Measurements from ENCODE around the gene RPL19. TPM values are rescaled to one million over a fixed set of nuclear protein-coding genes. Genes with fewer than 3 reads are reported as not detected.
"Not testable (repeated sequence)": the region's sequence is repeated elsewhere in the genome, so short reads cannot be mapped to it uniquely, and the experiment has no call there.

RPL19 gene
- total and polyA plus RNA-seq, 2 experiments from 2014 or later, result 903 to 1,500 TPM

- H3K79me2 ChIP-seq (ENCODE audit: insufficient read depth), result no peaks in the 10 kb centered on the region
- no peaks in the 10 kb centered on the region for H3F3A ChIP-seq (ENCODE audit: insufficient read depth)
- H3K9me2 ChIP-seq (ENCODE audit: insufficient read depth), result no peaks in the 10 kb centered on the region
- H3K27ac ChIP-seq, result no peak within 1 kb of the TSS
- H2AFZ ChIP-seq, result peak within 1 kb of the TSS; percentile 86
- in situ Hi-C loops (cut with MboI), result no loop called here
- no peaks in the 10 kb centered on the region for H3K36me3 ChIP-seq (ENCODE audit: low read depth)
- H3K27me3 ChIP-seq (replicated peaks; ENCODE audit: insufficient read depth), result no peaks in the 10 kb centered on the region; the same call in 1 of the 2 replicates
- no peak for TF ChIP-seq EZH2phosphoT487 (IDR thresholded peaks at IDR 0.05; ENCODE audit: insufficient read depth, low read depth)
- TF ChIP-seq EZH2 (IDR thresholded peaks at IDR 0.05; ENCODE audit: insufficient read depth, poor library complexity, severe bottlenecking), result no peak
- peak within 1 kb of the TSS; percentile 88 for H3K4me2 ChIP-seq (ENCODE audit: unreplicated experiment)
- H3K9me3 ChIP-seq (ENCODE audit: low read depth), result no peaks in the 10 kb centered on the region
- DNase-seq, result no peak
- 0 out of 2 replicates have a peak, but pooled peaks cover 4% of the 10 kb centered on the region for H3K4me1 ChIP-seq (ENCODE audit: insufficient read depth)
- H4K20me1 ChIP-seq (ENCODE audit: insufficient read depth), result no peaks in the 10 kb centered on the region
- WGBS, 2 experiments (ENCODE audit: low coverage in 1 of 2, low lambda C conversion rate in 2 of 2, missing lambda C conversion rate in 2 of 2), result 68 to 70% methylated on average over 17 of the region's 17 CpGs
- peak within 1 kb of the TSS; percentile 63 for H3K4me3 ChIP-seq
- H3K9ac ChIP-seq, result peak within 1 kb of the TSS; percentile 42
Observed at GRCh38 chr17:39165841-39166349, 34.2 kb upstream of the RPL19 start, which contains the start of gene ARL5C. TSS of gene ARL5C (minus strand) at chr17:39166161. CDS start at chr17:39165760, 401 bp downstream.

- WGBS, 2 experiments (ENCODE audit: low coverage in 1 of 2, low lambda C conversion rate in 2 of 2, missing lambda C conversion rate in 2 of 2), result 76 to 77% methylated on average over 7 of the region's 7 CpGs
- TF ChIP-seq EZH2 (IDR thresholded peaks at IDR 0.05; ENCODE audit: insufficient read depth, poor library complexity, severe bottlenecking) (no peak), EZH2phosphoT487 (IDR thresholded peaks at IDR 0.05; ENCODE audit: insufficient read depth, low read depth) (no peak)
- Histone ChIP-seq H3K79me2 (ENCODE audit: insufficient read depth) (no peaks in the 10 kb centered on the region), H3K4me1 (ENCODE audit: insufficient read depth) (0 out of 2 replicates have a peak, but pooled peaks cover 4% of the 10 kb centered on the region), H3K4me2 (ENCODE audit: unreplicated experiment) (no peak overlapping the region), H4K20me1 (ENCODE audit: insufficient read depth) (no peaks in the 10 kb centered on the region), H3K9me3 (ENCODE audit: low read depth) (no peaks in the 10 kb centered on the region), H3K9ac (no peak overlapping the region), H3K4me3 (no peak overlapping the region), H2AFZ (no peak overlapping the region), H3K36me3 (ENCODE audit: low read depth) (no peaks in the 10 kb centered on the region), H3K9me2 (ENCODE audit: insufficient read depth) (no peaks in the 10 kb centered on the region), H3K27me3 (replicated peaks; ENCODE audit: insufficient read depth) (no peaks in the 10 kb centered on the region; the same call in 1 of the 2 replicates), H3K27ac (no peak overlapping the region), H3F3A (ENCODE audit: insufficient read depth) (no peaks in the 10 kb centered on the region)
- in situ Hi-C loops (cut with MboI), result no loop called here
- no peak for DNase-seq
Observed at GRCh38 chr17:39166437-39167335, 33.4 kb upstream of the RPL19 start.

- Histone ChIP-seq H3K9me2 (ENCODE audit: insufficient read depth) (no peaks in the 10 kb centered on the region), H3K79me2 (ENCODE audit: insufficient read depth) (no peaks in the 10 kb centered on the region), H2AFZ (no peak overlapping the region), H3K9me3 (ENCODE audit: low read depth) (no peaks in the 10 kb centered on the region), H3K36me3 (ENCODE audit: low read depth) (no peaks in the 10 kb centered on the region), H3K4me2 (ENCODE audit: unreplicated experiment) (no peak overlapping the region), H4K20me1 (ENCODE audit: insufficient read depth) (no peaks in the 10 kb centered on the region), H3F3A (ENCODE audit: insufficient read depth) (no peaks in the 10 kb centered on the region), H3K9ac (no peak overlapping the region), H3K4me3 (no peak overlapping the region), H3K27ac (no peak overlapping the region), H3K27me3 (replicated peaks; ENCODE audit: insufficient read depth) (no peaks in the 10 kb centered on the region; the same call in 1 of the 2 replicates), H3K4me1 (ENCODE audit: insufficient read depth) (0 out of 2 replicates have a peak, but pooled peaks cover 4% of the 10 kb centered on the region)
- in situ Hi-C loops (cut with MboI), result no loop called here
- DNase-seq, result no peak
- WGBS, 2 experiments (ENCODE audit: low coverage in 1 of 2, low lambda C conversion rate in 2 of 2, missing lambda C conversion rate in 2 of 2), result 3 to 5% methylated on average over 2 of the region's 2 CpGs
- TF ChIP-seq EZH2phosphoT487 (IDR thresholded peaks at IDR 0.05; ENCODE audit: insufficient read depth, low read depth) (no peak), EZH2 (IDR thresholded peaks at IDR 0.05; ENCODE audit: insufficient read depth, poor library complexity, severe bottlenecking) (no peak)
Observed at GRCh38 chr17:39167476-39167875, 32.6 kb upstream of the RPL19 start.

DNA sequence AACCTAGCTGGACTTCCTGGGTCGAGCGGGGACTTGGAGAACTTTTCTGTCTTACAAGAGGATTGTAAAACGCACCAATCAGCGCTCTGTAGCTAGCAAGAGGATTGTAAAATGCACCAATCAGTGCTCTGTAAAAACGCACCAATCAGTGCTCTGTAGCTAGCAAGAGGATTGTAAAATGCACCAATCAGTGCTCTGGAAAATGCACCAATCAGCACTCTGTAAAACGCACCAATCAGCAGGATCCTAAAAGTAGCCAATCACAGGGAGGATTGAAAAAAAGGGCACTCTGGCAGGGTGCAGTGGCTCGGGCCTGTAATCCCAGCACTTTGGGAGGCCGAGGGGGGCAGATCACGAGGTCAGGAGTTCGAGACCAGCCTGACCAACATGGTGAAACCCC lies 31.6 kb upstream of the RPL19 start:
- H4K20me1 ChIP-seq (ENCODE audit: insufficient read depth); H3K27me3 ChIP-seq (replicated peaks; ENCODE audit: insufficient read depth); H3K4me3 ChIP-seq; H3K27ac ChIP-seq; H3K9me2 ChIP-seq (ENCODE audit: insufficient read depth); H3K4me1 ChIP-seq (ENCODE audit: insufficient read depth); in situ Hi-C loops (cut with MboI); H3K4me2 ChIP-seq (ENCODE audit: unreplicated experiment); H3K79me2 ChIP-seq (ENCODE audit: insufficient read depth); H2AFZ ChIP-seq; H3F3A ChIP-seq (ENCODE audit: insufficient read depth); H3K36me3 ChIP-seq (ENCODE audit: low read depth); H3K9ac ChIP-seq; DNase-seq; H3K9me3 ChIP-seq (ENCODE audit: low read depth): not testable (repeated sequence)
- 79 to 81% methylated on average over 10 of the region's 10 CpGs for WGBS, 2 experiments (ENCODE audit: low coverage in 1 of 2, low lambda C conversion rate in 2 of 2, missing lambda C conversion rate in 2 of 2)

All from GM23248 (cell line).